H9 (cell line): ENCODE data around the gene ALDH1A2. TPM values are rescaled to one million over a fixed set of nuclear protein-coding genes. Genes with fewer than 3 reads are reported as not detected.

Experiments used
- DNase-seq: peaks from one replicate; pipeline ENCODE4 v3.0.0-alpha.2; 2017
- H2AFZ ChIP-seq: one replicate; pipeline ENCODE4 v1.6.1; 2013; ENCODE audit warnings: mild to moderate bottlenecking, low read length, control low read depth, moderate library complexity
- H2AK5ac ChIP-seq: 2 replicates; pipeline ENCODE4 v1.6.1; 2013; ENCODE audit warnings: low read length, control low read depth, mixed read lengths; ENCODE audit not compliant: insufficient read length
- H2BK120ac ChIP-seq: one replicate; pipeline ENCODE4 v1.6.1; 2013; ENCODE audit warnings: low read depth, mild to moderate bottlenecking, low read length, control low read depth, inconsistent platforms; ENCODE audit not compliant: poor library complexity, severe bottlenecking
- H2BK12ac ChIP-seq: 2 replicates; pipeline ENCODE4 v1.6.1; 2013; ENCODE audit warnings: low read length, control low read depth, mixed read lengths, low read depth; ENCODE audit not compliant: insufficient read length
- H2BK15ac ChIP-seq: 2 replicates; pipeline ENCODE4 v1.6.1; 2013; ENCODE audit warnings: low read depth, low read length, control low read depth
- H2BK20ac ChIP-seq: one replicate; pipeline ENCODE4 v1.6.1; 2013; ENCODE audit warnings: low read depth, mild to moderate bottlenecking, low read length, control low read depth, inconsistent platforms; ENCODE audit not compliant: poor library complexity, severe bottlenecking
- H2BK5ac ChIP-seq: 2 replicates; pipeline ENCODE4 v1.6.1; 2013; ENCODE audit warnings: low read length, control low read depth, mixed read lengths; ENCODE audit not compliant: insufficient read length
- H3K14ac ChIP-seq: 2 replicates; pipeline ENCODE4 v1.6.1; 2013; ENCODE audit warnings: low read length, control low read depth; ENCODE audit not compliant: insufficient read depth
- H3K18ac ChIP-seq: 2 replicates; pipeline ENCODE4 v1.6.1; 2013; ENCODE audit warnings: low read depth, mild to moderate bottlenecking, mixed read lengths, low read length, control low read depth; ENCODE audit not compliant: insufficient read length
- H3K23ac ChIP-seq: 2 replicates; pipeline ENCODE4 v1.6.1; 2013; ENCODE audit warnings: low read length, control low read depth, mixed read lengths, low read depth; ENCODE audit not compliant: insufficient read length
- H3K23me2 ChIP-seq: 2 replicates; pipeline ENCODE4 v1.6.1; 2013; ENCODE audit warnings: low read depth, mild to moderate bottlenecking, mixed read lengths, low read length, control low read depth; ENCODE audit not compliant: insufficient read length, poor library complexity, severe bottlenecking
- H3K27ac ChIP-seq: 2 replicates; pipeline ENCODE4 v1.5.1; 2013; ENCODE audit warnings: low read length, control low read depth, mixed read lengths, low read depth; ENCODE audit not compliant: insufficient read length
- H3K27me3 ChIP-seq: 2 replicates; pipeline ENCODE4 v1.6.1; 2013; ENCODE audit warnings: low read length, control low read depth, inconsistent platforms; ENCODE audit not compliant: insufficient read depth
- H3K4ac ChIP-seq: 2 replicates; pipeline ENCODE4 v1.6.1; 2013; ENCODE audit warnings: low read depth, mild to moderate bottlenecking, control low read depth, inconsistent platforms, low read length, moderate library complexity
- H3K4me1 ChIP-seq: 2 replicates; pipeline ENCODE4 v1.6.1; 2013; ENCODE audit warnings: low read length, control low read depth, inconsistent platforms; ENCODE audit not compliant: insufficient read depth
- H3K4me2 ChIP-seq: 2 replicates; pipeline ENCODE4 v1.6.1; 2013; ENCODE audit warnings: low read length, control low read depth, mixed read lengths; ENCODE audit not compliant: insufficient read length, insufficient read depth
- H3K56ac ChIP-seq: 2 replicates; pipeline ENCODE4 v1.6.1; 2013; ENCODE audit warnings: low read depth, mild to moderate bottlenecking, mixed read lengths, low read length, control low read depth; ENCODE audit not compliant: insufficient read length
- H3K79me1 ChIP-seq: 2 replicates; pipeline ENCODE4 v1.6.1; 2013; ENCODE audit warnings: low read depth, mild to moderate bottlenecking, moderate library complexity, low read length, control low read depth, inconsistent platforms; ENCODE audit not compliant: insufficient read depth, poor library complexity, severe bottlenecking
- H3K79me2 ChIP-seq: 2 replicates; pipeline ENCODE4 v1.6.1; 2013; ENCODE audit warnings: low read length, control low read depth, inconsistent platforms; ENCODE audit not compliant: insufficient read depth
- H3K9ac ChIP-seq: 2 replicates; pipeline ENCODE4 v1.6.1; 2013; ENCODE audit warnings: low read length, control low read depth, mixed read lengths; ENCODE audit not compliant: insufficient read length; ENCODE audit errors: extremely low read depth
- H3K9me3 ChIP-seq: one replicate; pipeline ENCODE4 v1.6.1; 2013; ENCODE audit warnings: low read depth, low read length, inconsistent platforms; ENCODE audit not compliant: control insufficient read depth
- H3T11ph ChIP-seq: one replicate; pipeline ENCODE4 v1.6.1; 2013; ENCODE audit warnings: mild to moderate bottlenecking, low read length, control low read depth, inconsistent platforms
- H4K20me1 ChIP-seq: one replicate; pipeline ENCODE4 v1.6.1; 2013; ENCODE audit not compliant: control insufficient read depth, insufficient read length, insufficient read depth
- H4K5ac ChIP-seq: 2 replicates; pipeline ENCODE4 v1.6.1; 2013; ENCODE audit warnings: low read depth, mild to moderate bottlenecking, mixed read lengths, low read length, control low read depth; ENCODE audit not compliant: insufficient read length
- H4K8ac ChIP-seq: replicated peaks from 2 replicates; pipeline ENCODE4 v1.6.1; 2013; ENCODE audit warnings: low read length, control low read depth, mixed read lengths, low read depth; ENCODE audit not compliant: insufficient read length
- H4K91ac ChIP-seq: 2 replicates; pipeline ENCODE4 v1.6.1; 2013; ENCODE audit warnings: low read depth, mild to moderate bottlenecking, moderate library complexity, mixed read lengths, low read length, control low read depth; ENCODE audit not compliant: insufficient read length
- H3K27ac Mint-ChIP-seq, 3 experiments: 2 replicates in 2 of 3; 3 replicates in 1 of 3; pipeline ENCODE4 v1.8.0; 2020 to 2021; ENCODE audit warnings: mixed read lengths in 3 of 3, mild to moderate bottlenecking in 1 of 3, moderate library complexity in 1 of 3
- H3K27me3 Mint-ChIP-seq: 2 replicates; pipeline ENCODE4 v1.8.0; 2021; ENCODE audit warnings: low read depth, mild to moderate bottlenecking, moderate library complexity, mixed read lengths
- H3K36me3 Mint-ChIP-seq, 3 experiments: 2 replicates in 2 of 3; 3 replicates in 1 of 3; pipeline ENCODE4 v1.8.0; 2020 to 2021; ENCODE audit warnings: low read depth in 3 of 3, mixed read lengths in 3 of 3; ENCODE audit not compliant: insufficient read depth in 1 of 3
- H3K4me1 Mint-ChIP-seq, 2 experiments: 2 replicates each; pipeline ENCODE4 v1.8.0; 2020; ENCODE audit warnings: mixed read lengths in 2 of 2
- H3K4me3 Mint-ChIP-seq, 2 experiments: 2 replicates in 1 of 2; 3 replicates in 1 of 2; pipeline ENCODE4 v1.8.0; 2020 to 2021; ENCODE audit warnings: mild to moderate bottlenecking in 2 of 2, mixed read lengths in 2 of 2, moderate library complexity in 1 of 2
- H3K9me3 Mint-ChIP-seq, 2 experiments: 2 replicates in 1 of 2; 3 replicates in 1 of 2; pipeline ENCODE4 v1.8.0; 2020; ENCODE audit warnings: mild to moderate bottlenecking in 2 of 2, mixed read lengths in 2 of 2, moderate library complexity in 1 of 2
- CTCF ChIP-seq: fragments of 200-600 bp; sonication (generic); conservative IDR thresholded peaks from 3 replicates; pipeline ENCODE4 v1.8.0; 2021; ENCODE audit warnings: antibody characterized with exemption, mild to moderate bottlenecking
- WGBS: extraction: QIAGEN DNeasy Blood & Tissue Kit; methylation state at CpG from one replicate; pipeline ENCODE4 v1.1.7; 2013; ENCODE audit warnings: missing lambda C conversion rate, low lambda C conversion rate, mixed read lengths; ENCODE audit not compliant: insufficient read length; ENCODE audit errors: extremely low coverage; 5-methylcytosine and 5-hydroxymethylcytosine counted together
- total RNA-seq: library from RNA; stranded (reverse); gene quantifications from 2 replicates; pipeline ENCODE4 v1.2.1, GENCODE V29; 2021

ALDH1A2 gene
- total RNA-seq, 1 experiment from 2014 or later: 0.72 TPM

DNA sequence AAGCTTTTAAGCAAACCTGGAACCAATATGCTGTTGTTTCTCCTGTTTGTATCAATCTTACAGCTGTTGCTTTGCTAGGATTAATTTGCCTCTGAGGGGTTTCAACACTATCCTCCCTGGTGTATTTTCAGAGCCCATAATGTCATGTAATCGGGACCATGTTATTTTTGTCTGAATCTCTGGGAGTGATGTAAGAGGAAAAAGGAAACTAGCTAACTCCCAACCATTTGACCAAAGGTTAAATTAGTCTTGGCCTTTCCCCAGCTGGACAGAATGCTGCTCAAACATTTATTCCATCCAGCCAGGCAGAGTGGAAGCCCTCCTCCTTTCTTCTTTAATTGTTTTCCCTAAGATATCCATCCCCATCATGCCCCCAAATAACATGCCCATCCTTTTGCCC is 142.2 kb downstream of the ALDH1A2 start:
- no peaks in the 10 kb centered on the region for H3K9me3 ChIP-seq
- H3K18ac ChIP-seq: no peak overlapping the region
- H3K27ac ChIP-seq: no peak overlapping the region
- H4K20me1 ChIP-seq: no peaks in the 10 kb centered on the region
- no peaks in the 10 kb centered on the region for H3K79me1 ChIP-seq
- H2BK15ac ChIP-seq: no peak overlapping the region
- no peak overlapping the region for H2BK5ac ChIP-seq
- no peak for DNase-seq
- Mint-ChIP-seq H3K27me3 (peaks cover 3% of the 10 kb centered on the region; the same call in 1 of the 2 replicates), H3K9me3 (no peaks in the 10 kb centered on the region), H3K4me3 (no peak overlapping the region), H3K4me1 (no peaks in the 10 kb centered on the region), H3K36me3 (no peaks in the 10 kb centered on the region), H3K27ac (no peak overlapping the region)
- no peak overlapping the region for H3K4me2 ChIP-seq
- no peak overlapping the region for H2AFZ ChIP-seq
- no peak for TF ChIP-seq CTCF
- no peak overlapping the region for H3K14ac ChIP-seq
- H4K8ac ChIP-seq: no peak overlapping the region
- H2AK5ac ChIP-seq: no peak overlapping the region
- H3K23ac ChIP-seq: no peak overlapping the region
- no peak overlapping the region for H3K4ac ChIP-seq
- no peak overlapping the region for H2BK12ac ChIP-seq
- no peak overlapping the region for H3T11ph ChIP-seq
- no peak overlapping the region for H3K56ac ChIP-seq
- no peak overlapping the region for H3K9ac ChIP-seq
- no CpG with 5 or more reads among the region's 1 CpG for WGBS
- no peak overlapping the region for H2BK20ac ChIP-seq
- no peak overlapping the region for H2BK120ac ChIP-seq
- H3K23me2 ChIP-seq: no peaks in the 10 kb centered on the region
- no peaks in the 10 kb centered on the region for H3K27me3 ChIP-seq
- no peak overlapping the region for H4K91ac ChIP-seq
- H4K5ac ChIP-seq: no peak overlapping the region
- H3K4me1 ChIP-seq: no peaks in the 10 kb centered on the region
- H3K79me2 ChIP-seq: no peaks in the 10 kb centered on the region
